Prostate gland (tissue), 2 donors: ENCODE data around the gene ADRB1. TPM values are rescaled to one million over a fixed set of nuclear protein-coding genes. Genes with fewer than 3 reads are reported as not detected.

ENCODE experiments used
- DNase-seq: peaks from one replicate; pipeline ENCODE4 v3.0.0-alpha.2; 2019; ENCODE audit warnings: low spot score
- H3K27ac ChIP-seq, 2 donors: fragments of 200-600 bp; sonication (generic); 2 replicates each; pipeline ENCODE4 v1.5.1; 2017 to 2019
- H3K27me3 ChIP-seq: fragments of 200-600 bp; sonication (generic); replicated peaks from 2 replicates; pipeline ENCODE4 v1.5.1; 2019; ENCODE audit not compliant: insufficient read depth
- H3K36me3 ChIP-seq, 2 donors: fragments of 200-600 bp; sonication (generic); 1 replicate in 1 of 2; 2 replicates in 1 of 2; pipeline versions ENCODE4 v1.5.1 to v1.8.1; 2017 to 2019
- H3K4me1 ChIP-seq: fragments of 200-600 bp; sonication (generic); replicated peaks from 2 replicates; pipeline ENCODE4 v1.5.1; 2019
- H3K4me3 ChIP-seq, 2 donors: fragments of 200-600 bp; sonication (generic); 2 replicates each; pipeline ENCODE4 v1.5.1; 2017 to 2019
- H3K9me3 ChIP-seq: fragments of 200-600 bp; sonication (generic); 2 replicates; pipeline ENCODE4 v1.5.1; 2017
- CTCF ChIP-seq, 4 experiments: fragments of 200-600 bp in 2 of 4; fragments of 450-650 bp in 2 of 4; sonication (generic) in 2 of 4; IDR thresholded peaks; 1 replicate in 3 of 4; 2 replicates in 1 of 4; pipeline ENCODE4 v1.5.1; 2016 to 2019; ENCODE audit warnings: antibody characterized with exemption in 4 of 4, mild to moderate bottlenecking in 2 of 4, moderate library complexity in 2 of 4
- POLR2A ChIP-seq: fragments of 450-650 bp; IDR thresholded peaks from one replicate; pipeline ENCODE4 v1.6.1; 2016; ENCODE audit warnings: antibody characterized with exemption, mild to moderate bottlenecking
- POLR2AphosphoS5 ChIP-seq: sonication (generic); formaldehyde crosslinking; IDR thresholded peaks from one replicate; pipeline ENCODE4 v1.6.1; 2017; ENCODE audit warnings: antibody characterized with exemption
- WGBS: methylation state at CpG from one replicate; pipeline ENCODE4 v1.1.5; 2018; 5-methylcytosine and 5-hydroxymethylcytosine counted together
- intact Hi-C: fragments of 100-400 bp; cut with DNase I; formaldehyde crosslinking; loops from one replicate; pipeline ENCODE4 v1.14.2; 2022
- total RNA-seq, 2 donors: library from RNA; depleted of rRNA; stranded (reverse); fragments of >200 nt; gene quantifications; one replicate each; pipeline ENCODE4 v1.1.0, GENCODE V29; 2016

Gene ADRB1
- total RNA-seq, 2 donors from 2014 or later = 10.2 to 15.4 TPM

GRCh38 chr10:114000457-114001010 lies 43.1 kb upstream of the ADRB1 start:
- H3K9me3 ChIP-seq = no peaks in the 10 kb centered on the region
- H3K4me1 ChIP-seq = no peaks in the 10 kb centered on the region
- H3K27ac ChIP-seq = no peak overlapping the region
- no peaks in the 10 kb centered on the region for H3K27me3 ChIP-seq
- H3K36me3 ChIP-seq = no peaks in the 10 kb centered on the region
- intact Hi-C loops = no loop called here
- whole genome bisulfite sequencing = 90% methylated on average over 6 of the region's 6 CpGs
- no peak for TF ChIP-seq CTCF (IDR thresholded peaks at IDR 0.05)
- no peak for TF ChIP-seq POLR2A
- H3K4me3 ChIP-seq = no peak overlapping the region
- DNase-seq = no peak

GRCh38 chr10:114002422-114002821 lies 41.2 kb upstream of the ADRB1 start:
- DNase-seq = no peak

GRCh38 chr10:114003161-114003941 lies 40.3 kb upstream of the ADRB1 start:
- Histone ChIP-seq H3K4me1 (no peaks in the 10 kb centered on the region), H3K27ac (no peak overlapping the region), H3K36me3 (no peaks in the 10 kb centered on the region), H3K27me3 (no peaks in the 10 kb centered on the region), H3K9me3 (no peaks in the 10 kb centered on the region), H3K4me3 (no peak overlapping the region)
- intact Hi-C loops = no loop called here
- no peak for TF ChIP-seq POLR2AphosphoS5
- no peak for TF ChIP-seq CTCF (IDR thresholded peaks at IDR 0.05)
- no peak for TF ChIP-seq POLR2A
- 87% methylated on average over 9 of the region's 9 CpGs for WGBS
- DNase-seq = no peak

More at GRCh38 chr10:114002422-114002821, 41.2 kb upstream of the ADRB1 start:
- WGBS = 83% methylated on average over 7 of the region's 7 CpGs
- Histone ChIP-seq H3K27ac (no peak overlapping the region), H3K4me3 (no peak overlapping the region), H3K9me3 (no peaks in the 10 kb centered on the region), H3K4me1 (no peaks in the 10 kb centered on the region), H3K27me3 (no peaks in the 10 kb centered on the region), H3K36me3 (no peaks in the 10 kb centered on the region)
- peak in 1 of 4 experiments; percentile 18 for TF ChIP-seq CTCF (IDR thresholded peaks at IDR 0.05)
- no peak for TF ChIP-seq POLR2AphosphoS5
- intact Hi-C loops = no loop called here

GRCh38 chr10:114009281-114009996 lies 34.2 kb upstream of the ADRB1 start:
- H3K36me3 ChIP-seq = no peaks in the 10 kb centered on the region
- no peaks in the 10 kb centered on the region for H3K9me3 ChIP-seq
- no peaks in the 10 kb centered on the region for H3K4me1 ChIP-seq
- no peak overlapping the region for H3K27ac ChIP-seq
- no peaks in the 10 kb centered on the region for H3K27me3 ChIP-seq
- H3K4me3 ChIP-seq = no peak overlapping the region
- WGBS = 57% methylated on average over 5 of the region's 5 CpGs
- DNase-seq = no peak
- no peak for TF ChIP-seq POLR2AphosphoS5
- no peak for TF ChIP-seq POLR2A
- TF ChIP-seq CTCF (IDR thresholded peaks at IDR 0.05) = no peak
- intact Hi-C loops = no loop called here
